ENCODE results near the gene CFAP97D1.

The CFAP97D1 gene

DNA sequence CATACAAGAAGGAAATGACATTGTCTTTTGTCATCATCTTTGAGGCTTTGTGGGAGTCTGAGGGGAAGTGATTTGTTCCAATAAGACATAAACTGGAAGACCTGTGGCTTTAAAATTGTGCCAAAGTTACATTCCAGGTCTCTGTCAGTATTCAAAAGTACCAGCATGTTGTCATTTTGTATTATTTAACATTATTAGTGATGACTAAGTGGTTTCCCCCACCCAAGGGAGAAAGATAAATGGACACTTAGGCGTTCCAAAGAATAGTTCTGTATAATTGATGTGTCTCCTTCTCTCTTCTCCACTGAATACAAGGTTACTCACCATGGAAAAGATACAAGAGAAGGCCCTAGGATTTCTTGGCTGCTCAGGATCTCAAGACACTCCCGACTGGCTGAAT lies 3.8 kb downstream of the CFAP97D1 start:
- no peak for TF ChIP-seq GABPA (IDR thresholded peaks at IDR 0.05; ENCODE audit: low read depth)
- no peak for TF ChIP-seq SPI1 (IDR thresholded peaks at IDR 0.05; ENCODE audit: borderline replicate concordance, low read depth)
- TF ChIP-seq CTCF (IDR thresholded peaks at IDR 0.05; ENCODE audit: insufficient read depth, low read length) = no peak
- DNase-seq (ENCODE audit: low read depth in 1 of 2, low spot score in 1 of 2) = no peak
- Histone ChIP-seq H3K27me3 (ENCODE audit: insufficient read depth, poor library complexity, severe bottlenecking) (no peaks in the 10 kb centered on the region), H3K27ac (replicated peaks) (no peak overlapping the region), H3K4me3 (replicated peaks; ENCODE audit: insufficient read depth, low read length) (no peak overlapping the region)

GRCh38 chr17:43784628-43785101 lies 4.4 kb downstream of the CFAP97D1 start:
- TF ChIP-seq CTCF (IDR thresholded peaks at IDR 0.05; ENCODE audit: insufficient read depth, low read length) = no peak
- no peak for TF ChIP-seq GABPA (IDR thresholded peaks at IDR 0.05; ENCODE audit: low read depth)
- no peak for TF ChIP-seq SPI1 (IDR thresholded peaks at IDR 0.05; ENCODE audit: borderline replicate concordance, low read depth)
- TF ChIP-seq, protein P1, sequence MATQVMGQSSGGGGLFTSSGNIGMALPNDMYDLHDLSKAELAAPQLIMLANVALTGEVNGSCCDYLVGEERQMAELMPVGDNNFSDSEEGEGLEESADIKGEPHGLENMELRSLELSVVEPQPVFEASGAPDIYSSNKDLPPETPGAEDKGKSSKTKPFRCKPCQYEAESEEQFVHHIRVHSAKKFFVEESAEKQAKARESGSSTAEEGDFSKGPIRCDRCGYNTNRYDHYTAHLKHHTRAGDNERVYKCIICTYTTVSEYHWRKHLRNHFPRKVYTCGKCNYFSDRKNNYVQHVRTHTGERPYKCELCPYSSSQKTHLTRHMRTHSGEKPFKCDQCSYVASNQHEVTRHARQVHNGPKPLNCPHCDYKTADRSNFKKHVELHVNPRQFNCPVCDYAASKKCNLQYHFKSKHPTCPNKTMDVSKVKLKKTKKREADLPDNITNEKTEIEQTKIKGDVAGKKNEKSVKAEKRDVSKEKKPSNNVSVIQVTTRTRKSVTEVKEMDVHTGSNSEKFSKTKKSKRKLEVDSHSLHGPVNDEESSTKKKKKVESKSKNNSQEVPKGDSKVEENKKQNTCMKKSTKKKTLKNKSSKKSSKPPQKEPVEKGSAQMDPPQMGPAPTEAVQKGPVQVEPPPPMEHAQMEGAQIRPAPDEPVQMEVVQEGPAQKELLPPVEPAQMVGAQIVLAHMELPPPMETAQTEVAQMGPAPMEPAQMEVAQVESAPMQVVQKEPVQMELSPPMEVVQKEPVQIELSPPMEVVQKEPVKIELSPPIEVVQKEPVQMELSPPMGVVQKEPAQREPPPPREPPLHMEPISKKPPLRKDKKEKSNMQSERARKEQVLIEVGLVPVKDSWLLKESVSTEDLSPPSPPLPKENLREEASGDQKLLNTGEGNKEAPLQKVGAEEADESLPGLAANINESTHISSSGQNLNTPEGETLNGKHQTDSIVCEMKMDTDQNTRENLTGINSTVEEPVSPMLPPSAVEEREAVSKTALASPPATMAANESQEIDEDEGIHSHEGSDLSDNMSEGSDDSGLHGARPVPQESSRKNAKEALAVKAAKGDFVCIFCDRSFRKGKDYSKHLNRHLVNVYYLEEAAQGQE (IDR thresholded peaks at IDR 0.05; ENCODE audit: insufficient replicate concordance, low read depth) = no peak
- H3K27ac ChIP-seq (replicated peaks) = no peak overlapping the region
- DNase-seq (ENCODE audit: low read depth in 1 of 2, low spot score in 1 of 2) = no peak
- H3K27me3 ChIP-seq (ENCODE audit: insufficient read depth, poor library complexity, severe bottlenecking) = no peaks in the 10 kb centered on the region
- H3K4me3 ChIP-seq (replicated peaks; ENCODE audit: insufficient read depth, low read length) = no peak overlapping the region

GRCh38 chr17:43787728-43788127 lies 7.5 kb downstream of the CFAP97D1 start:
- H3K27me3 ChIP-seq (ENCODE audit: insufficient read depth, poor library complexity, severe bottlenecking) = no peaks in the 10 kb centered on the region

GRCh38 chr17:43788540-43788939 lies 8.3 kb downstream of the CFAP97D1 start:
- Histone ChIP-seq H3K27ac (replicated peaks) (no peak overlapping the region), H3K4me3 (replicated peaks; ENCODE audit: insufficient read depth, low read length) (no peak overlapping the region), H3K27me3 (ENCODE audit: insufficient read depth, poor library complexity, severe bottlenecking) (no peaks in the 10 kb centered on the region)
- DNase-seq (ENCODE audit: low read depth in 1 of 2, low spot score in 1 of 2) = no peak
- TF ChIP-seq CTCF (IDR thresholded peaks at IDR 0.05; ENCODE audit: insufficient read depth, low read length) (no peak), POLR2AphosphoS5 (IDR thresholded peaks at IDR 0.05; ENCODE audit: low read depth) (no peak), GABPA (IDR thresholded peaks at IDR 0.05; ENCODE audit: low read depth) (no peak), SPI1 (IDR thresholded peaks at IDR 0.05; ENCODE audit: borderline replicate concordance, low read depth) (no peak)
- TF ChIP-seq, protein P1 (IDR thresholded peaks at IDR 0.05; ENCODE audit: insufficient replicate concordance, low read depth) = no peak

More at GRCh38 chr17:43787728-43788127, 7.5 kb downstream of the CFAP97D1 start:
- H3K27ac ChIP-seq (replicated peaks) = no peak overlapping the region
- TF ChIP-seq POLR2AphosphoS5 (IDR thresholded peaks at IDR 0.05; ENCODE audit: low read depth) (no peak), SPI1 (IDR thresholded peaks at IDR 0.05; ENCODE audit: borderline replicate concordance, low read depth) (no peak)
- DNase-seq (ENCODE audit: low read depth in 1 of 2, low spot score in 1 of 2) = no peak
- H3K4me3 ChIP-seq (replicated peaks; ENCODE audit: insufficient read depth, low read length) = no peak overlapping the region

Measured in HL-60 (cell line).